A549 treated with DMSO at 1 μM for 4 hours (cell line): Measurements from ENCODE around the gene CDCA3. TPM values are rescaled to one million over a fixed set of nuclear protein-coding genes. Genes with fewer than 3 reads are reported as not detected.

Source experiments
- total RNA-seq: library from RNA; stranded (reverse); fragments of 200-300 nt; extraction: Qiagen RNA extraction; gene quantifications from 5 replicates; pipeline ENCODE4 v1.2.3, GENCODE V29; 2022; ENCODE audit warnings: low read depth

CDCA3 gene
- total RNA-seq: 76.1 to 88.0 TPM (median 79.3 TPM) in 5 replicates

GRCh38 chr12:6851153-6851920, at the start of gene CDCA3:
Gene CDCA3 (minus strand): TSS chr12:6851286. CDS start chr12:6850952, 334 bp downstream.

GRCh38 chr12:6873094-6874014, 22.3 kb upstream of the CDCA3 start, which contains the start of gene SPSB2:
Gene SPSB2 (minus strand): TSS chr12:6873303. CDS start chr12:6872901, 402 bp downstream.

GRCh38 chr12:6867413-6868210, 16.5 kb upstream of the CDCA3 start, which contains the start of gene TPI1:
Gene TPI1 (plus strand): TSS chr12:6867531. CDS start chr12:6867567, 36 bp downstream.

GRCh38 chr12:6851921-6852650, 1.0 kb upstream of the CDCA3 start, which contains the start of gene USP5:
Gene USP5 (plus strand): TSS chr12:6852150. CDS start chr12:6852180, 30 bp downstream.

GRCh38 chr12:6840761-6841515, 10.1 kb downstream of the CDCA3 start, which contains the start of gene GNB3:
Gene GNB3 (plus strand): TSS chr12:6840925. CDS start chr12:6841288, 363 bp downstream.

GRCh38 chr12:6827982-6828780, 22.9 kb downstream of the CDCA3 start, which contains the start of gene P3H3:
Gene P3H3 (plus strand): TSS chr12:6828407. CDS start chr12:6828441, 34 bp downstream.

GRCh38 chr12:6821591-6822425, 29.3 kb downstream of the CDCA3 start, which contains the start of gene GPR162:
Gene GPR162 (plus strand): TSS chr12:6821821. CDS start chr12:6823899, 2,078 bp downstream.

Other genes starting within 250 kb of the CDCA3 start
- 66.0 to 80.0 TPM (median 71.6 TPM) in 5 replicates for gene CHD4, start 243.9 kb downstream of the CDCA3 start, total RNA-seq
- 0.38 to 0.71 TPM (median 0.53 TPM) in 5 replicates for gene LPAR5, start 215.3 kb downstream of the CDCA3 start, total RNA-seq
- gene ACRBP, start 203.9 kb downstream of the CDCA3 start, total RNA-seq: 0.21 to 0.34 TPM (median 0.23 TPM) in 3 of 5 replicates, not detected in the others
- gene ING4, start 188.2 kb downstream of the CDCA3 start, total RNA-seq: 13.5 to 18.2 TPM (median 15.7 TPM) in 5 replicates
- gene ZNF384, start 161.9 kb downstream of the CDCA3 start, total RNA-seq: 55.6 to 67.7 TPM (median 63.0 TPM) in 5 replicates
- 0.58 to 1.6 TPM (median 0.96 TPM) in 5 replicates for gene PIANP, start 150.5 kb downstream of the CDCA3 start, total RNA-seq
- gene COPS7A, start 127.2 kb downstream of the CDCA3 start, total RNA-seq: 53.3 to 61.0 TPM (median 56.5 TPM) in 5 replicates
- 275 to 309 TPM (median 292 TPM) in 5 replicates for gene MLF2, start 98.1 kb downstream of the CDCA3 start, total RNA-seq
- gene PTMS, start 84.9 kb downstream of the CDCA3 start, total RNA-seq: 682 to 907 TPM (median 824 TPM) in 5 replicates
- 0.47 to 2.2 TPM (median 1.4 TPM) in 5 replicates for gene LAG3, start 78.8 kb downstream of the CDCA3 start, total RNA-seq
- not detected in 5 replicates for gene CD4, start 61.8 kb downstream of the CDCA3 start, total RNA-seq
- 0.39 to 0.93 TPM (median 0.47 TPM) in 5 replicates for gene GPR162, start 29.5 kb downstream of the CDCA3 start, total RNA-seq
- gene P3H3, start 22.9 kb downstream of the CDCA3 start, total RNA-seq: 24.8 to 31.7 TPM (median 26.6 TPM) in 5 replicates
- 1.9 to 2.8 TPM (median 1.9 TPM) in 5 replicates for gene GNB3, start 10.4 kb downstream of the CDCA3 start, total RNA-seq
- 77.5 to 93.5 TPM (median 87.6 TPM) in 5 replicates for gene USP5, start 864 bp upstream of the CDCA3 start, total RNA-seq
- 1,539 to 1,667 TPM (median 1,622 TPM) in 5 replicates for gene TPI1, start 16.2 kb upstream of the CDCA3 start, total RNA-seq
- gene SPSB2, start 22.0 kb upstream of the CDCA3 start, total RNA-seq: 18.3 to 23.2 TPM (median 21.4 TPM) in 5 replicates
- gene LRRC23, start 53.5 kb upstream of the CDCA3 start, total RNA-seq: 15.5 to 18.7 TPM (median 18.1 TPM) in 5 replicates
- gene ENO2, start 63.3 kb upstream of the CDCA3 start, total RNA-seq: 37.1 to 44.4 TPM (median 42.7 TPM) in 5 replicates
- gene ATN1, start 76.7 kb upstream of the CDCA3 start, total RNA-seq: 49.8 to 82.1 TPM (median 68.2 TPM) in 5 replicates
- not detected in 5 replicates for gene RNU7-1, start 92.5 kb upstream of the CDCA3 start, total RNA-seq
- gene C12orf57, start 92.7 kb upstream of the CDCA3 start, total RNA-seq: 274 to 300 TPM (median 288 TPM) in 5 replicates
- 7.6 to 14.4 TPM (median 10.8 TPM) in 5 replicates for gene PTPN6, start 100.1 kb upstream of the CDCA3 start, total RNA-seq
- gene PHB2, start 119.4 kb upstream of the CDCA3 start, total RNA-seq: 313 to 344 TPM (median 323 TPM) in 5 replicates
- gene EMG1, start 119.6 kb upstream of the CDCA3 start, total RNA-seq: 62.4 to 70.8 TPM (median 65.4 TPM) in 5 replicates
- 26.9 to 31.8 TPM (median 30.4 TPM) in 5 replicates for gene LPCAT3, start 167.2 kb upstream of the CDCA3 start, total RNA-seq
- gene C1S, start 209.4 kb upstream of the CDCA3 start, total RNA-seq: 38.6 to 61.7 TPM (median 42.5 TPM) in 5 replicates
- gene C1R, start 241.2 kb upstream of the CDCA3 start, total RNA-seq: 24.1 to 46.2 TPM (median 28.9 TPM) in 5 replicates